PC-3 (cell line): ENCODE measurements around the gene AJAP1. TPM values are rescaled to one million over a fixed set of nuclear protein-coding genes. Genes with fewer than 3 reads are reported as not detected.

Source experiments
- ATAC-seq: fragments of 200-7000 bp; cut with Tn5 transposase; 2 replicates; pipeline ENCODE4 v1.9.1; 2020; ENCODE audit warnings: mild to moderate bottlenecking, moderate library complexity
- BruUV-seq: library from RNA; stranded (reverse); fragments of 400-500 nt; replicated peaks from 2 replicates; lab custom pipeline; 2021; lab: Mats Ljungman, UMichigan
- CTCF ChIA-PET: fragments of 300-600 bp; sonication (Branson Sonifier 250); formaldehyde crosslinking; loops from one replicate; lab custom pipeline; 2022; ENCODE audit warnings: antibody characterized with exemption; lab: Charles Lee
- POLR2A ChIA-PET: fragments of 300-600 bp; sonication (Branson Sonifier 250); formaldehyde crosslinking; loops from one replicate; lab custom pipeline; 2022; ENCODE audit warnings: antibody characterized with exemption; ENCODE audit not compliant: unreplicated experiment; lab: Charles Lee
- DNase-seq: peaks from one replicate; pipeline ENCODE4 v3.0.0-alpha.2; 2015
- H2AFZ ChIP-seq: fragments of 300-600 bp; sonication (generic); 2 replicates; pipeline ENCODE4 v1.6.0; 2016; ENCODE audit warnings: antibody characterized with exemption, low read length
- H3F3A ChIP-seq: fragments of 300-600 bp; sonication (generic); one replicate; pipeline ENCODE4 v1.6.0; 2017; ENCODE audit warnings: antibody characterized with exemption, low read length, control low read depth, mild to moderate bottlenecking; ENCODE audit not compliant: unreplicated experiment
- H3K27ac ChIP-seq: fragments of 300-600 bp; sonication (generic); 2 replicates; pipeline ENCODE4 v1.5.1; 2016; ENCODE audit warnings: mild to moderate bottlenecking, low read length
- H3K27me3 ChIP-seq: fragments of 300-600 bp; sonication (generic); 2 replicates; pipeline ENCODE4 v1.6.1; 2016; ENCODE audit warnings: low read length, mixed read lengths
- H3K36me3 ChIP-seq: fragments of 300-600 bp; sonication (generic); 2 replicates; pipeline ENCODE4 v1.6.1; 2016; ENCODE audit warnings: low read depth, mixed run types, low read length, mixed read lengths
- H3K4me1 ChIP-seq: fragments of 300-600 bp; sonication (generic); 2 replicates; pipeline ENCODE4 v1.5.1; 2016; ENCODE audit warnings: low read length; ENCODE audit not compliant: insufficient read depth
- H3K4me2 ChIP-seq: fragments of 300-600 bp; sonication (generic); 2 replicates; pipeline ENCODE4 v1.6.0; 2016; ENCODE audit warnings: low read length
- H3K4me3 ChIP-seq: fragments of 300-600 bp; sonication (generic); 2 replicates; pipeline ENCODE4 v1.5.1; 2016; ENCODE audit warnings: mild to moderate bottlenecking, low read length, mixed read lengths
- H3K79me2 ChIP-seq: fragments of 300-600 bp; sonication (generic); 2 replicates; pipeline ENCODE4 v1.6.1; 2017; ENCODE audit warnings: low read length, mixed read lengths
- H3K9ac ChIP-seq: fragments of 300-600 bp; sonication (generic); 2 replicates; pipeline ENCODE4 v1.6.0; 2016; ENCODE audit warnings: mild to moderate bottlenecking, low read length
- H3K9me2 ChIP-seq: fragments of 300-600 bp; sonication (generic); replicated peaks from 2 replicates; pipeline ENCODE4 v1.6.1; 2016; ENCODE audit warnings: mixed run types, low read length, mixed read lengths
- H3K9me3 ChIP-seq: fragments of 300-600 bp; sonication (generic); 2 replicates; pipeline ENCODE4 v1.6.1; 2016; ENCODE audit warnings: low read length, mixed read lengths
- H4K20me1 ChIP-seq: fragments of 300-600 bp; sonication (generic); 2 replicates; pipeline ENCODE4 v1.6.1; 2016; ENCODE audit warnings: low read length, mixed read lengths
- EZH2 ChIP-seq: fragments of 300-600 bp; sonication (generic); IDR thresholded peaks from one replicate; pipeline ENCODE4 v1.6.1; 2017; ENCODE audit warnings: antibody characterized with exemption, mild to moderate bottlenecking, low read length; ENCODE audit not compliant: unreplicated experiment
- EZH2phosphoT487 ChIP-seq: fragments of 300-600 bp; sonication (generic); IDR thresholded peaks from 2 replicates; pipeline ENCODE4 v1.6.1; 2018; ENCODE audit warnings: mild to moderate bottlenecking, antibody characterized with exemption, low read length, borderline replicate concordance
- intact Hi-C: fragments of 100-400 bp; cut with micrococcal nuclease; formaldehyde crosslinking; loops from 2 replicates; pipeline ENCODE4 v1.9.0; 2023
- total RNA-seq: library from RNA; depleted of rRNA; stranded (reverse); fragments of >200 nt; gene quantifications from 2 replicates; pipeline ENCODE4 v1.2.3, GENCODE V29; 2014
- TF ChIP-seq, protein P1 (sequence below): fragments of 300-600 bp; sonication (generic); conservative IDR thresholded peaks from 2 replicates; pipeline ENCODE4 v1.5.1; 2017; ENCODE audit warnings: antibody characterized with exemption, low read depth, mild to moderate bottlenecking, low read length

The AJAP1 gene
- total RNA-seq, 1 experiment from 2014 or later, result not detected

DNA sequence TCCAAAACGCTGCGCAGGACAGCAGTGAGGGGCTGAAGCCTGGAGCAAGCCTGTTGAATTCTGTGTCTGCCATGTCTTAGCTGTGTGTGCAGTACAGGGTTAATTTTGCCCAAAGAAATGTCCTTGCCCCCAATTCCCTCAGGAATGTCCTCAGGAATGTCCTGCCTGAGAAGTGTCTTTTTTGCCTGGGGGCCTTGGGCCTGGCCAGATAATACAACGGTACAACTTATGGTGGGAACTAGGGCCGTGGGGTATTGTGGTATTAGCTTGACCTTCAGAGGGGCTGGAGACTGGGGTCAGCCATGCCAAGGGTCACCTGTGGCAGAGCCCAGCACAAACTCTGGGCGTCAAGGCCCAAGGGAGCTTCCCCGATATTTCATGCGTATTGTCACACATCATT lies 107.7 kb downstream of the AJAP1 start:
- Histone ChIP-seq H3K36me3 (no peaks in the 10 kb centered on the region), H3K4me3 (no peak overlapping the region), H3K4me1 (no peaks in the 10 kb centered on the region), H3K9ac (no peak overlapping the region), H3F3A (no peaks in the 10 kb centered on the region), H3K4me2 (no peak overlapping the region), H3K79me2 (no peaks in the 10 kb centered on the region), H4K20me1 (no peaks in the 10 kb centered on the region), H3K9me2 (no peaks in the 10 kb centered on the region), H3K27me3 (no peaks in the 10 kb centered on the region), H3K27ac (no peak overlapping the region), H3K9me3 (peaks cover 13% of the 10 kb centered on the region), H2AFZ (no peak overlapping the region)
- TF ChIP-seq EZH2 (no peak), EZH2phosphoT487 (no peak)
- TF ChIP-seq, protein P1, sequence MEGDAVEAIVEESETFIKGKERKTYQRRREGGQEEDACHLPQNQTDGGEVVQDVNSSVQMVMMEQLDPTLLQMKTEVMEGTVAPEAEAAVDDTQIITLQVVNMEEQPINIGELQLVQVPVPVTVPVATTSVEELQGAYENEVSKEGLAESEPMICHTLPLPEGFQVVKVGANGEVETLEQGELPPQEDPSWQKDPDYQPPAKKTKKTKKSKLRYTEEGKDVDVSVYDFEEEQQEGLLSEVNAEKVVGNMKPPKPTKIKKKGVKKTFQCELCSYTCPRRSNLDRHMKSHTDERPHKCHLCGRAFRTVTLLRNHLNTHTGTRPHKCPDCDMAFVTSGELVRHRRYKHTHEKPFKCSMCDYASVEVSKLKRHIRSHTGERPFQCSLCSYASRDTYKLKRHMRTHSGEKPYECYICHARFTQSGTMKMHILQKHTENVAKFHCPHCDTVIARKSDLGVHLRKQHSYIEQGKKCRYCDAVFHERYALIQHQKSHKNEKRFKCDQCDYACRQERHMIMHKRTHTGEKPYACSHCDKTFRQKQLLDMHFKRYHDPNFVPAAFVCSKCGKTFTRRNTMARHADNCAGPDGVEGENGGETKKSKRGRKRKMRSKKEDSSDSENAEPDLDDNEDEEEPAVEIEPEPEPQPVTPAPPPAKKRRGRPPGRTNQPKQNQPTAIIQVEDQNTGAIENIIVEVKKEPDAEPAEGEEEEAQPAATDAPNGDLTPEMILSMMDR, result no peak
- intact Hi-C loops, result no loop called here
- CTCF ChIA-PET, result no interaction called here
- POLR2A ChIA-PET, result no interaction called here
- DNase-seq (no peak), ATAC-seq (no peak)
- BruUV-seq, result no TSS peak

DNA sequence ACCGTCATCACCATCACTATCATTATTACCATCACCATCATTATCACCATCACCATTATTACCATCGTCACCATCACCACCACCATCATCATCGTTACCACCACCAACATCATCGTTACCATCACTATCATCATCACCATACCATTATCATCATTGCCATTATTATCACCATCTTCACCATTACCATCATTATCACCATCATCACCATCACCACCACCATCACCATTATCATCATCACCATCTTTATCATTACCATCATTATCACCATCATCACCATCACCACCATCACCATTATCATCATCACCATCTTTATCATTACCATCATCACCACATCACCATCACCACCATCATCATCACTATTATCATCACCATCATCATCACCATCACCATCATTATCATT lies 112.9 kb downstream of the AJAP1 start:
- H3K27me3 ChIP-seq, result no peaks in the 10 kb centered on the region
- H3K27ac ChIP-seq, result no peak overlapping the region
- no peak overlapping the region for H2AFZ ChIP-seq
- intact Hi-C loops, result no loop called here
- POLR2A ChIA-PET, result no interaction called here
- no peaks in the 10 kb centered on the region for H3K36me3 ChIP-seq
- H3K4me2 ChIP-seq, result no peak overlapping the region
- DNase-seq (no peak), ATAC-seq (no peak)
- no peaks in the 10 kb centered on the region for H3K4me1 ChIP-seq
- CTCF ChIA-PET, result no interaction called here
- H3F3A ChIP-seq, result no peaks in the 10 kb centered on the region
- H4K20me1 ChIP-seq, result no peaks in the 10 kb centered on the region
- BruUV-seq, result no TSS peak
- H3K9ac ChIP-seq, result no peak overlapping the region
- H3K9me2 ChIP-seq, result no peaks in the 10 kb centered on the region
- H3K4me3 ChIP-seq, result no peak overlapping the region
- H3K79me2 ChIP-seq, result no peaks in the 10 kb centered on the region
- peaks cover 11% of the 10 kb centered on the region for H3K9me3 ChIP-seq
- no peak for TF ChIP-seq EZH2phosphoT487
- TF ChIP-seq, protein P1, result no peak
- no peak for TF ChIP-seq EZH2

DNA sequence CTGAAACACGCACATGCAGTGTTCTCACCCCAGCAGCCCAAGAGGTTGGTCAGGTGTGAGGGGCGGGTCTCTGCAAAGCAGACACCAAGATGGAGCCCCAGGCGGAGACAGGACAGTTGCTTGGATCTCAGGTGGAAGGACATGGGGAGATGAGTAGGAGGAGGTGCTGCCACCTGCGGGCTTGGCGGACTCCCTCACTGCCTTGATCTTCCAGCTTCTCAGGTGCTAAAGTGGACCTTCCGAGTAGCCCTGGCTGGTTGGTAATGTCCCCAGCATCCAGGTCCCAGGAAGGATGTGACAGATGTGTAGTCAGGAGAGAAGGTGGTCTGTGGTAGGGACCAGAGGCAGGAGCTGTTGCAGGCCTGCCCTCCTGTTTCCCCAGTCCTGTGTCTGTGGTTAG lies 114.1 kb downstream of the AJAP1 start:
- DNase-seq, result no peak
- no peak for ATAC-seq
- BruUV-seq, result no TSS peak
- Histone ChIP-seq H3K79me2 (no peaks in the 10 kb centered on the region), H3K27ac (no peak overlapping the region), H3K9me3 (peaks cover 13% of the 10 kb centered on the region), H3F3A (no peaks in the 10 kb centered on the region), H3K27me3 (0 out of 2 replicates have a peak, but pooled peaks cover 4% of the 10 kb centered on the region), H3K9me2 (no peaks in the 10 kb centered on the region), H3K36me3 (no peaks in the 10 kb centered on the region), H3K9ac (no peak overlapping the region), H3K4me1 (no peaks in the 10 kb centered on the region), H3K4me3 (no peak overlapping the region), H2AFZ (no peak overlapping the region), H3K4me2 (no peak overlapping the region), H4K20me1 (no peaks in the 10 kb centered on the region)
- intact Hi-C loops, result no loop called here
- CTCF ChIA-PET, result no interaction called here
- POLR2A ChIA-PET, result no interaction called here
- TF ChIP-seq EZH2 (no peak), EZH2phosphoT487 (no peak)
- TF ChIP-seq, protein P1, result peak; percentile 43
